Keratinocyte (primary cell): Measurements from ENCODE around the gene POPDC2. TPM values are rescaled to one million over a fixed set of nuclear protein-coding genes. Genes with fewer than 3 reads are reported as not detected.
A peak's percentile ranks its signal among the peaks of the same experiment; 100 is the strongest.

Experiments
- DNase-seq: peaks from one replicate; pipeline ENCODE4 v3.0.0-alpha.2; 2011; ENCODE audit warnings: low read depth, missing footprints, low spot score
- FAIRE-seq: peaks from 2 replicates; lab custom pipeline; 2011; peaks lifted over from hg19 to GRCh38; lab: Jason Lieb, UNC
- H2AFZ ChIP-seq: 2 replicates; pipeline ENCODE4 v1.6.0; 2012; ENCODE audit warnings: low read length, control low read depth, inconsistent platforms; ENCODE audit not compliant: control insufficient read depth
- H3K27ac ChIP-seq: 2 replicates; pipeline ENCODE4 v1.5.1; 2011; ENCODE audit warnings: low read length; ENCODE audit not compliant: control insufficient read depth, insufficient read depth
- H3K27me3 ChIP-seq: 3 replicates; pipeline ENCODE4 v1.6.0; 2011; ENCODE audit warnings: low read length; ENCODE audit not compliant: control insufficient read depth, insufficient read depth; ENCODE audit errors: extremely low read depth
- H3K36me3 ChIP-seq, 2 experiments: 2 replicates in 1 of 2; 3 replicates in 1 of 2; pipeline ENCODE4 v1.5.1; 2011; ENCODE audit warnings: low read length in 2 of 2, mild to moderate bottlenecking in 1 of 2; ENCODE audit not compliant: control insufficient read depth in 2 of 2, insufficient read depth in 2 of 2; ENCODE audit errors: extremely low read depth in 1 of 2
- H3K4me1 ChIP-seq: 3 replicates; pipeline ENCODE4 v1.5.1; 2011; ENCODE audit warnings: low read length; ENCODE audit not compliant: control insufficient read depth, insufficient read depth; ENCODE audit errors: extremely low read depth
- H3K4me2 ChIP-seq: 3 replicates; pipeline ENCODE4 v1.6.0; 2011; ENCODE audit warnings: low read depth, low read length; ENCODE audit not compliant: control insufficient read depth, insufficient read depth; ENCODE audit errors: extremely low read depth
- H3K4me3 ChIP-seq, 3 experiments: fragments of 200-600 bp in 1 of 3; sonication (generic) in 1 of 3; 2 replicates in 2 of 3; 3 replicates in 1 of 3; pipeline ENCODE4 v1.5.1; 2011 to 2016; ENCODE audit warnings: low read length in 3 of 3, mild to moderate bottlenecking in 3 of 3, control low read depth in 2 of 3, inconsistent platforms in 1 of 3, low read depth in 1 of 3, mixed read lengths in 1 of 3, mixed run types in 1 of 3, moderate library complexity in 1 of 3; ENCODE audit not compliant: control insufficient read depth in 2 of 3, insufficient read depth in 2 of 3; ENCODE audit errors: extremely low read depth in 1 of 3
- H3K79me2 ChIP-seq: 2 replicates; pipeline ENCODE4 v1.6.0; 2012; ENCODE audit warnings: low read length; ENCODE audit not compliant: control insufficient read depth, insufficient read depth
- H3K9ac ChIP-seq: 3 replicates; pipeline ENCODE4 v1.6.0; 2011; ENCODE audit warnings: low read length; ENCODE audit not compliant: control insufficient read depth, insufficient read depth; ENCODE audit errors: extremely low read depth
- H3K9me1 ChIP-seq: 3 replicates; pipeline ENCODE4 v1.6.0; 2011; ENCODE audit warnings: low read length; ENCODE audit not compliant: control insufficient read depth, insufficient read depth; ENCODE audit errors: extremely low read depth
- H3K9me3 ChIP-seq: 2 replicates; pipeline ENCODE4 v1.5.1; 2012; ENCODE audit warnings: low read depth, low read length; ENCODE audit not compliant: control insufficient read depth
- H4K20me1 ChIP-seq: 3 replicates; pipeline ENCODE4 v1.6.0; 2011; ENCODE audit warnings: low read length; ENCODE audit not compliant: control insufficient read depth, insufficient read depth; ENCODE audit errors: extremely low read depth
- CTCF ChIP-seq, 3 experiments: IDR thresholded peaks in 1 of 3; conservative IDR thresholded peaks in 1 of 3; optimal IDR thresholded peaks in 1 of 3; 2 replicates in 2 of 3; 3 replicates in 1 of 3; pipeline versions ENCODE3 to v1.5.1; 2011; ENCODE audit warnings: low read length in 3 of 3, mild to moderate bottlenecking in 3 of 3, moderate library complexity in 2 of 3, control low read depth in 1 of 3, inconsistent platforms in 1 of 3; ENCODE audit not compliant: insufficient read depth in 2 of 3; ENCODE audit errors: extremely low read depth in 1 of 3
- EZH2 ChIP-seq: IDR thresholded peaks from one replicate; pipeline ENCODE4 v1.6.1; 2012; ENCODE audit warnings: inconsistent platforms, mild to moderate bottlenecking, low read length, moderate library complexity
- dilution Hi-C: fragments of 300-500 bp; cut with MboI; formaldehyde crosslinking; loops from one replicate; pipeline ENCODE4 v1.7.0; 2020; ENCODE audit warnings: low sequenced_read_pairs; ENCODE audit not compliant: extremely low pct_ligation_motif_present
- polyA plus RNA-seq, 5 experiments: library from polyadenylated mRNA; depleted of rRNA in 3 of 5; stranded (reverse) in 3 of 5; stranded (forward) in 1 of 5; unstranded in 1 of 5; fragments of >200 nt; gene quantifications; 1 replicate in 1 of 5; 2 replicates in 3 of 5; 3 replicates in 1 of 5; pipeline versions ENCODE4 v1.2.1 to v1.2.3, GENCODE V29; 2011 to 2012; ENCODE audit warnings: missing spikeins in 2 of 5, low read depth in 1 of 5, low replicate concordance in 1 of 5

The POPDC2 gene
- polyA plus RNA-seq, 1 donor (not counting 4 experiments of a cell fraction or from before 2014, with no cell fraction given) = 0.87 TPM

GRCh38 chr3:119702530-119703527 is 42.4 kb upstream of the POPDC2 start, which contains the start of gene CFAP91:
CFAP91 (plus strand) TSS chr3:119703022; CDS start chr3:119703099, 77 bp downstream.
- no peaks in the 10 kb centered on the region for H3K36me3 ChIP-seq
- FAIRE-seq (no peak), DNase-seq (peak; percentile 54)
- no peaks in the 10 kb centered on the region for H3K9me1 ChIP-seq
- H2AFZ ChIP-seq = peak within 1 kb of the TSS; percentile 80
- no peaks in the 10 kb centered on the region for H3K9me3 ChIP-seq
- H3K79me2 ChIP-seq = no peaks in the 10 kb centered on the region
- peaks cover 6% of the 10 kb centered on the region for H3K4me1 ChIP-seq
- no peak within 1 kb of the TSS for H3K27ac ChIP-seq
- peak within 1 kb of the TSS; percentile 12 to 44 (median 28) for H3K4me3 ChIP-seq
- dilution Hi-C loops = no loop called here
- peak; percentile 75 for TF ChIP-seq EZH2
- TF ChIP-seq CTCF (optimal IDR thresholded peaks at IDR 0.05 in 1 of 3, IDR thresholded peaks at IDR 0.05 in 1 of 3, conservative IDR thresholded peaks at IDR 0.05 in 1 of 3; ENCODE audit: extremely low read depth in 1 of 3, insufficient read depth in 2 of 3, low read length in 3 of 3) = no peak
- H3K4me2 ChIP-seq = peak within 1 kb of the TSS; percentile 57
- peaks cover 12% of the 10 kb centered on the region for H3K27me3 ChIP-seq
- peak within 1 kb of the TSS; percentile 13 for H3K9ac ChIP-seq
- no peaks in the 10 kb centered on the region for H4K20me1 ChIP-seq

- no peak overlapping the region for H3K9ac ChIP-seq
- dilution Hi-C loops = no loop called here
- H3K4me2 ChIP-seq = no peak overlapping the region
- H3K4me3 ChIP-seq = no peak overlapping the region
- H3K4me1 ChIP-seq = peaks cover 6% of the 10 kb centered on the region
- peaks cover 12% of the 10 kb centered on the region for H3K27me3 ChIP-seq
- H3K9me1 ChIP-seq = no peaks in the 10 kb centered on the region
- no peaks in the 10 kb centered on the region for H3K36me3 ChIP-seq
- no peak overlapping the region for H2AFZ ChIP-seq
- no peaks in the 10 kb centered on the region for H3K9me3 ChIP-seq
- no peaks in the 10 kb centered on the region for H3K79me2 ChIP-seq
- TF ChIP-seq EZH2 (no peak), CTCF (optimal IDR thresholded peaks at IDR 0.05 in 1 of 3, IDR thresholded peaks at IDR 0.05 in 1 of 3, conservative IDR thresholded peaks at IDR 0.05 in 1 of 3; ENCODE audit: extremely low read depth in 1 of 3, insufficient read depth in 2 of 3, low read length in 3 of 3) (no peak)
- no peak overlapping the region for H3K27ac ChIP-seq
- H4K20me1 ChIP-seq = no peaks in the 10 kb centered on the region
- FAIRE-seq (no peak), DNase-seq (no peak)
Observed at GRCh38 chr3:119700920-119701734, 40.7 kb upstream of the POPDC2 start.
